Esophagus squamous epithelium (tissue), 4 donors: Measurements from ENCODE around the gene PAK1.

Experiments used
- POLR2A ChIP-seq, 4 donors: fragments of 450-650 bp; IDR thresholded peaks; one replicate each; pipeline ENCODE4 v1.6.1; 2017; ENCODE audit warnings: antibody characterized with exemption in 4 of 4, mild to moderate bottlenecking in 4 of 4, moderate library complexity in 3 of 4
- TF ChIP-seq, protein P1 (sequence below), 6 experiments: fragments of 450-650 bp in 4 of 6; fragments of 200-600 bp in 2 of 6; sonication (generic) in 2 of 6; IDR thresholded peaks; one replicate each; pipeline ENCODE4 v1.5.1; 2016 to 2019; ENCODE audit warnings: antibody characterized with exemption in 6 of 6, mild to moderate bottlenecking in 4 of 6, moderate library complexity in 4 of 6

DNA sequence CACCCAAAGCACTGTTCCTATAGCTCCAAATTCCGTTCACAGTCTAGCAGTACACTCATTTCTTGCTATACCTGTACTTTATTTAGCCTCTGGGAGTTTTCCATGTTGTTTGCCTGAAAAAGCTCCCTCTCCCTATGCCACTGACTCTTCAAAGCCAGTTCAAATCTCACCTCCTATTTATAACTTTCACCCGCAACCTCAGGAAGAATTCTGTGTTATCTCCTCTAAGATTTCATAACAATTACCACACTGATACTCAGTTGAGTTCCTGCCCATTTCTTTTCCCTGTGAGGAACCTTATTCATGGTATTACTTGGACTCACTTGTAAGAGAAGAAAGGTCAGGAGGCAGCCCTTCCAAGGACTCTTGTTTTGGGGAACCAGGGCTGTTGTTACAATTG, 197.6 kb downstream of the PAK1 start:
- TF ChIP-seq, protein P1, sequence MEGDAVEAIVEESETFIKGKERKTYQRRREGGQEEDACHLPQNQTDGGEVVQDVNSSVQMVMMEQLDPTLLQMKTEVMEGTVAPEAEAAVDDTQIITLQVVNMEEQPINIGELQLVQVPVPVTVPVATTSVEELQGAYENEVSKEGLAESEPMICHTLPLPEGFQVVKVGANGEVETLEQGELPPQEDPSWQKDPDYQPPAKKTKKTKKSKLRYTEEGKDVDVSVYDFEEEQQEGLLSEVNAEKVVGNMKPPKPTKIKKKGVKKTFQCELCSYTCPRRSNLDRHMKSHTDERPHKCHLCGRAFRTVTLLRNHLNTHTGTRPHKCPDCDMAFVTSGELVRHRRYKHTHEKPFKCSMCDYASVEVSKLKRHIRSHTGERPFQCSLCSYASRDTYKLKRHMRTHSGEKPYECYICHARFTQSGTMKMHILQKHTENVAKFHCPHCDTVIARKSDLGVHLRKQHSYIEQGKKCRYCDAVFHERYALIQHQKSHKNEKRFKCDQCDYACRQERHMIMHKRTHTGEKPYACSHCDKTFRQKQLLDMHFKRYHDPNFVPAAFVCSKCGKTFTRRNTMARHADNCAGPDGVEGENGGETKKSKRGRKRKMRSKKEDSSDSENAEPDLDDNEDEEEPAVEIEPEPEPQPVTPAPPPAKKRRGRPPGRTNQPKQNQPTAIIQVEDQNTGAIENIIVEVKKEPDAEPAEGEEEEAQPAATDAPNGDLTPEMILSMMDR (IDR thresholded peaks at IDR 0.05) = no peak
- no peak for TF ChIP-seq POLR2A (IDR thresholded peaks at IDR 0.05)
